HG02884 (cell line): ENCODE results near the gene ARF4.
"Not testable (repeated sequence)": the region's sequence is repeated elsewhere in the genome, so short reads cannot be mapped to it uniquely, and the experiment has no call there.

ENCODE experiments used
- ATAC-seq: cut with Tn5 transposase; IDR thresholded peaks from one replicate; pipeline ENCODE4 v1.9.1; 2021; ENCODE audit warnings: mild to moderate bottlenecking, moderate library complexity; ENCODE audit not compliant: unreplicated experiment

Gene ARF4

DNA sequence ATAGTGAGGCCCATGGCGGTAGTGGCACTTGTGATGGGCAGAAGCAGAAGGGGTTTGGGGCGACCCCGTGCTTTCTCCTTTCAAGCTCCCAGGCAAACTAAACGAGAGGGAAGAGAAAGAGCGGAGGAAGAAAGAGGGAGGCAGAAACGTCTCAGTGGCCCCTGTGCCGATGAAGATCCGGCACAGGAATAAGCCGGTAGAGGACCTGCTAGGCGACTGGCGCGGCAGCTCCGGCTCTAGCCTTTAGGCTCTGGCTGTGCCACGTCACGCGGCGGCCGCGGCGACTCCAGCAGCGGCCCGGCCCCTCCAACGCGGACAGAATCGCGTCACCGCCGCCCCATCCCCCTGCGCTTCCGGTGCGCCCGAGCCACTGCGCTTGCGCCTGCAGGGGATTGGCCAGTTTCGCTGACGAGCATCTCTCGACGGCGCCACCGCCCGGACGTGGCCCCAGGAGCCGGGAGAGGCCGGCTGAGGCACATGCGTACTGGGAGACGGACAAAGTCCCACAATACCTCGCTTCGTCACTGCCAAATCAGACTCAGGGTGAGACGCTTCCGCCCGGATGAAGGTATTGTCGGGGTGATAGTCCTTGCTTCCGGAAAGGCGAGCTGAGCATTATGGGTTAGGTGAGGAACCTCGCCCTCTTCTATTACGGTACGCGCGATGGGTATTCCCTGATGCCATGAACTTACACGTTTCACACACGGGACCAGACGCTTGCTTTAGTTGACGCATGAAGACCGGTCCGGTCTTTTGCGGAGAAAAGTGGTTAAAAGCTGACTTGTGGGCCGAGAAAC is at the start of gene ARF4:
Gene ARF4, minus strand, starts transcription at position 218 of the 797 bp plus-strand sequence. Its CDS starts 204 bp downstream, at position 14.
- ATAC-seq = peak; percentile 93

DNA sequence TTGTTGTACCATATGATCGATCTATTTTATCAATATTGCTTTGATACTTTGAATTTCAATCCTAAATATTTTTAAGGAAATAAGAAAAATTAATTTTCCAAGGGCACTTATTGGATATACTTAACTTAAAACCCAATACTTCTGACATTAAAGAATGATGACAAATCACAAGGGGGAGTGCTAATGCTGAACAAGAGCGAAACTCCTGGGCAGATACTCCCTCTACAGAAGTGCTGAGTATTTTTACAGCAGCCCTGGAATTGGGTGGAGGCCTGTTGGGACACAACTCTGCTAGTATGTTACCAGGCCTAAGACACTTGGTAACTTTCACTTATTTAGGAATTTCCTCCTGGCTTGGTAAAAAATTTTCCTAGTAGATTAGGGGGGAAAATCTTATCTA is 49.6 kb upstream of the ARF4 start:
- no peak for ATAC-seq

GRCh38 chr3:57644740-57645139 is 47.6 kb upstream of the ARF4 start:
- no peak for ATAC-seq

GRCh38 chr3:57637391-57637790 is 40.2 kb upstream of the ARF4 start:
- ATAC-seq = no peak

DNA sequence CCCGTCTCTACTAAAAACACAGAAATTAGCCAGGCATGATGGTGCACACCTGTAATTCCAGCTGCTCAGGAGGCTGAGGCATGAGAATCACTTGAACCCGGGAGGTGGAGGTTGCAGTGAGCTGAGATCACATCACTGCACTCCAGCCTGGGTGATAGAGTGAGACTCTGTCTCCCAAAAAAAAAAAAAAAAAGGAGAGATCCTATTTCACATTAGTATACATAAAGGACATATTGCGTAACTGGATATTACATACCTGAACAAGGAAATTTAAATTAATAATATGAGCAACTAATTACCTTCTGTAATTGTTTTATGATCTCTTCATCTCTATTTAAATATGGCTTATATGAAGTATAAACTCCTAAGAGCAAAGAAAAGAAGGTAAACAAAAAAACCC is 37.1 kb upstream of the ARF4 start:
- ATAC-seq = not testable (repeated sequence)

DNA sequence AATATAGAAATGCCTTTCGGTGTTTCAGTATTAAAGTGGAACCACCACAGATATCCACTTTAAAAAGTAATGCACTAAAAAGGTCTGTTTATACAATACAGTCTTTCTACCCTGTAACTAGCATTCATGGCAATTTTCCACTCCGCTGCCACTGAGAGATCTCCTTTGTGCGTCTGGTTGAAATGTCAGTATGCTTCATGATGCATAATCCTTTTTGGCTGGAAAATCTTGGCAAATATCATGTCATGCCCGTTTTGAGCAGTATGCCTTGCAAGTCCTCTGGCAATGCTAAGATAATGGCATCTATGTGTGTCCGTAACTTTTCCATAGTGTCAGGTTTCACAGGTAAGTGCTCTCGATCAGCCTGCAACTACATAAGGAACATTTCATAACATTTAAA is 30.8 kb upstream of the ARF4 start:
- ATAC-seq = no peak

- ATAC-seq = no peak
Observed at GRCh38 chr3:57624801-57625200, 27.7 kb upstream of the ARF4 start.

- ATAC-seq = no peak
Observed at GRCh38 chr3:57622362-57622761, 25.2 kb upstream of the ARF4 start.

- no peak for ATAC-seq
Observed at GRCh38 chr3:57617739-57618138, 20.6 kb upstream of the ARF4 start.

DNA sequence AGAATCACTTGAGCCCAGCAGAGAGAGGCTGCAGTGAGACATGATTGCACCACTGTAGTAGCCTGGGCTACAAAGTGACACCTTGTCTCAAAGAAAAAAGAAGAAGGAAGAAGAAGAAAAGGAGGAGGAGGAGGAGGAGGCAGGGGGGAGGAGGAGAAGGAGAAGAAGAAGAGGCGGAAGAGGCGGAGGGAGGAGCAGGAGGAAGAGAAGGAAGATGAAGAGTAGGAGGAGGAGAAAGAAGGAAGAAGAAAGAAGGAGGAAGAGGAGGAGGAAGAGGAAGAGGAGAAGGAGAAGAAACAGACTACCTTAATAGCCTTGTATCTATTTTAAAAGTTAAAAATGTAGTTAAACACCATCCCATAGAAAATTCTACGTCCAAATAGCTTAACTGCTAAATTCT is 19.1 kb upstream of the ARF4 start:
- ATAC-seq = no peak

- not testable (repeated sequence) for ATAC-seq
Observed at GRCh38 chr3:57611870-57612269, 14.7 kb upstream of the ARF4 start.

- ATAC-seq = no peak
Observed at GRCh38 chr3:57605683-57606082, 8.5 kb upstream of the ARF4 start.

- ATAC-seq = no peak
Observed at GRCh38 chr3:57604971-57605370, 7.8 kb upstream of the ARF4 start.

DNA sequence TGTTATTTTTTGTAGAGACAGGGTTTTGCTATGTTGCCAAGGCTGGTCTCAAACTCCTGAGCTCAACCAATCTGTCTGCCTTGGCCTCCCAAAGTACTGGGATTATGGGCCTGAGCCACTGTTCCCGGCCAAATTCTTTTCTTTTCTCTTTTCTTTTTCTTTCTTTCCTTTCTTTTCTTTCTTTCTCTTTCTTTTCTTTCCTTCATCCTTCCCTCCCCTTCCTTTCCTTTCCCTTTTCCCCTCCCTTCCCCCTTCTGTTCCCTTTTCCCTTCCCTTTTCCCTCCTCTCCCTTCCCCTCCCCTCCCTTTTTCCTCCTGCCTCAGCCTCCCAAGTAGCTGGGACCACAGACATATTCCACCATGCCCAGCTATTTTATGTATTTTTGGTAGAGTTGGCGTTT is 3.1 kb upstream of the ARF4 start:
- ATAC-seq = no peak

DNA sequence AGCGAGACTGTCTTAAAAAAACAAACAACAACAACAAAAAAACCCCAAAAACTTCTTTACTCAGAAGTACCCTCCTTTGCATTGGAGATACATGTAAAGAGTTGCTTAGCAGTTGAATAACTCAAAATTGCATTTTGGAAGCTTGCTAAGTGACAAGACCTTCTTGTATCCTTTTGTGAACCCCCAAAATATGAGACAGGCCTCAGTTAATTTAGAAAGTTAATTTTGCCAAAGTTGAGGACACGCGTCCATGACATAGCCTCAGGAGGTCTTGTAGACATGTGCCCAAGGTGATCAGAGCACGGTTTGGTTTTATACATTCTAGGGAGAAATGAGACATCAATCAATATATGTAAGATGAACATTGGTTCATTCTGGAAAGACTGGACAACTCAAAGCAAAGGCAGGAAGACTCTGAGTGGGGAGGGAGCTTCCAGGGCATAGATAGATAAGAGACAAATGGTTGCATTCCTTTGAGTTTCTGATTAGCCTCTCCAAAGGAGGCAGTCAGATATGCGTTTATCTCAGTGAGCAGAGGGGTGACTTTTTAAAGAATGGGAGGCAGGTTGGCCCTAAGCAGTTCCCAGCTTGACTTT is 1.7 kb upstream of the ARF4 start:
- no peak for ATAC-seq

GRCh38 chr3:57596495-57597126 is 533 bp downstream of the ARF4 start:
- no peak for ATAC-seq

DNA sequence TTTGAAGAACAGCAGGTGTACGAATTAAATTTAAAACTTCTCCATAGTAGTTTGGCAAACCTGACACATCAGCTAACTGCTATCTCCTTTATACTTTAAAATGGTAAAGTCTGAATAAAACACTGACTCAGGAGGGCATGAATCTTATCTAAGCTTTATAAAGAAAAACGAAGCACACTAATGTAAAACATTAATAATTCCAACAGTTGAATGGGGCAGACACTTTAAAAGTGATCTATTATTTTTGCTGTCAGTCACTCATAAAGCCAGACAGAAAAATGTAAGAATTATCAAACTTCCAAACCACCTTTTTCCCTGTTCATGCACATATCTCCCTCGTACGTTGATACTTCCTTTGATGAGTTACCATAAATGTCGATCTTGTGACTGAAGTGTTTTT is 2.6 kb downstream of the ARF4 start:
- no peak for ATAC-seq

- ATAC-seq = no peak
Observed at GRCh38 chr3:57594144-57594543, 3.0 kb downstream of the ARF4 start.

- ATAC-seq = no peak
Observed at GRCh38 chr3:57592306-57592705, 4.8 kb downstream of the ARF4 start.

GRCh38 chr3:57587905-57588304 is 9.2 kb downstream of the ARF4 start:
- ATAC-seq = no peak

- no peak for ATAC-seq
Observed at GRCh38 chr3:57586778-57587177, 10.4 kb downstream of the ARF4 start.

GRCh38 chr3:57583544-57583943 is 13.6 kb downstream of the ARF4 start:
- no peak for ATAC-seq
